Prostate gland (tissue), 2 donors: Measurements from ENCODE around the gene CDH11. TPM values are rescaled to one million over a fixed set of nuclear protein-coding genes. Genes with fewer than 3 reads are reported as not detected.

ENCODE experiments used
- DNase-seq: peaks from one replicate; pipeline ENCODE4 v3.0.0-alpha.2; 2019; ENCODE audit warnings: low spot score
- H3K27ac ChIP-seq, 2 donors: fragments of 200-600 bp; sonication (generic); 2 replicates each; pipeline ENCODE4 v1.5.1; 2017 to 2019
- H3K27me3 ChIP-seq: fragments of 200-600 bp; sonication (generic); replicated peaks from 2 replicates; pipeline ENCODE4 v1.5.1; 2019; ENCODE audit not compliant: insufficient read depth
- H3K36me3 ChIP-seq, 2 donors: fragments of 200-600 bp; sonication (generic); 1 replicate in 1 of 2; 2 replicates in 1 of 2; pipeline versions ENCODE4 v1.5.1 to v1.8.1; 2017 to 2019
- H3K4me1 ChIP-seq: fragments of 200-600 bp; sonication (generic); replicated peaks from 2 replicates; pipeline ENCODE4 v1.5.1; 2019
- H3K4me3 ChIP-seq, 2 donors: fragments of 200-600 bp; sonication (generic); 2 replicates each; pipeline ENCODE4 v1.5.1; 2017 to 2019
- H3K9me3 ChIP-seq: fragments of 200-600 bp; sonication (generic); 2 replicates; pipeline ENCODE4 v1.5.1; 2017
- CTCF ChIP-seq, 4 experiments: fragments of 200-600 bp in 2 of 4; fragments of 450-650 bp in 2 of 4; sonication (generic) in 2 of 4; IDR thresholded peaks; 1 replicate in 3 of 4; 2 replicates in 1 of 4; pipeline ENCODE4 v1.5.1; 2016 to 2019; ENCODE audit warnings: antibody characterized with exemption in 4 of 4, mild to moderate bottlenecking in 2 of 4, moderate library complexity in 2 of 4
- POLR2A ChIP-seq: fragments of 450-650 bp; IDR thresholded peaks from one replicate; pipeline ENCODE4 v1.6.1; 2016; ENCODE audit warnings: antibody characterized with exemption, mild to moderate bottlenecking
- POLR2AphosphoS5 ChIP-seq: sonication (generic); formaldehyde crosslinking; IDR thresholded peaks from one replicate; pipeline ENCODE4 v1.6.1; 2017; ENCODE audit warnings: antibody characterized with exemption
- WGBS: methylation state at CpG from one replicate; pipeline ENCODE4 v1.1.5; 2018; 5-methylcytosine and 5-hydroxymethylcytosine counted together
- intact Hi-C: fragments of 100-400 bp; cut with DNase I; formaldehyde crosslinking; loops from one replicate; pipeline ENCODE4 v1.14.2; 2022
- total RNA-seq, 2 donors: library from RNA; depleted of rRNA; stranded (reverse); fragments of >200 nt; gene quantifications; one replicate each; pipeline ENCODE4 v1.1.0, GENCODE V29; 2016

CDH11 gene
- total RNA-seq, 2 donors from 2014 or later, result 24.2 to 70.5 TPM

DNA sequence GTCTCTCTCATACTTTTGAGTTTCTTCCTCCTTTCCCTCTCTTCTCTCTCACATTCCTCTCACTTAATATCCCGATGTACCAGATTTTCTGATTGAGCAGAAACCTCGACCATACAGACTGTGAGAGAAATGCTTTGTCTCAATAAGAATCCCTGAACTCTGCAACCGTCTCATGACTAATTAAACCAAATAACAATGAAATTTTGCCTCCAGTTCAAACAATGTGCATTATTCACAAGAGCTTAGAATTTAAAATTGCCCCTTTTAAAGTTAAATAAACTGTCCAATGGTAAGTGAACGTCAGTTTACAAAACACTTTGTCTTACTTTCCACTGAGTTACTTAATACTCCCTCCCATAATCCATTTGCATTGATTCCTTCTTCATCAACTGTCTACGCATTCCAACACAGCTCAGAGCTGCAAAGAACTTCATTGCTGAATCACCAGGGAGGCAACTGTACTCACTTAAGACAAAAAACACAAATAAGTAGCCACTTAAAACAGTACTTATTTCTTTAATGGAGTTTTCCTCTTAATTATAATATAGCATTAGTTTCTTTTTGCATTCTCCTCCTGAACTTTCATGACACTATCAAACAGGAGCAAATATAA, 4.9 kb downstream of the CDH11 start:
- no peak for TF ChIP-seq POLR2AphosphoS5
- no peak for TF ChIP-seq POLR2A
- no peak for TF ChIP-seq CTCF (IDR thresholded peaks at IDR 0.05)
- Histone ChIP-seq H3K9me3 (no peaks in the 10 kb centered on the region), H3K4me1 (peaks cover 1% of the 10 kb centered on the region), H3K27me3 (no peaks in the 10 kb centered on the region), H3K36me3 (no peaks in the 10 kb centered on the region), H3K4me3 (no peak overlapping the region), H3K27ac (no peak overlapping the region)
- intact Hi-C loops, result loop anchor here (2.0 to 10.0 kb wide), 4 partner anchors 48 to 1652 kb away; no protein-coding TSS in a partner anchor
- 56% methylated on average over 5 of the region's 5 CpGs for whole genome bisulfite sequencing
- DNase-seq, result no peak

- no peak overlapping the region for H3K27ac ChIP-seq
- DNase-seq, result no peak
- H3K9me3 ChIP-seq, result no peaks in the 10 kb centered on the region
- TF ChIP-seq POLR2A (no peak), CTCF (IDR thresholded peaks at IDR 0.05) (no peak), POLR2AphosphoS5 (no peak)
- intact Hi-C loops, result loop anchor here (2.0 to 10.0 kb wide), 4 partner anchors 47 to 1651 kb away; no protein-coding TSS in a partner anchor
- no peak overlapping the region for H3K4me3 ChIP-seq
- 60% methylated on average over 4 of the region's 4 CpGs for WGBS
- H3K36me3 ChIP-seq, result no peaks in the 10 kb centered on the region
- no peaks in the 10 kb centered on the region for H3K4me1 ChIP-seq
- H3K27me3 ChIP-seq, result no peaks in the 10 kb centered on the region
Observed at GRCh38 chr16:65116216-65116615, 5.6 kb downstream of the CDH11 start.

DNA sequence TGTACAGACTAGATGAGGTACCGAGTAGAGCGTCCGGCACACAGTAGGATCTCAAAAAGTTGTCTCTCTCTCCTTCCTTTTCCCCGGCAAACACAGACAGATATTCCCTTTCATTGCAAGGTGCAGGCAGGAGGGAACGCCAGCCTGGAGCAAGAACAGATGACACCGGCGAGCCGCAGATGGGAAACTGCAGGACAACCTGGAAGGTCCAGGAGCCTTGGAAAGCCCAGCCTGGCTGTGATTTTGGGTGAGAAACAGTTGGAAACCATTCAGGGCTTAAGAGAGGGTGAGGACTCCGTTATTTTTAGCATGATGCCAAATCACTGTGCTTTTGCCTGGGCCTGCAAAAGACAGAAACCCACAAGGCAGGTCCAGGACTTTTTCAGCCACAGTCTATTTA, 7.3 kb downstream of the CDH11 start:
- intact Hi-C loops, result loop anchor here (10.0 kb wide), 3 partner anchors 640 to 1650 kb away; no protein-coding TSS in a partner anchor
- no peaks in the 10 kb centered on the region for H3K27me3 ChIP-seq
- H3K9me3 ChIP-seq, result no peaks in the 10 kb centered on the region
- DNase-seq, result no peak
- 43% methylated on average over 9 of the region's 9 CpGs for WGBS
- H3K27ac ChIP-seq, result no peak overlapping the region
- H3K36me3 ChIP-seq, result no peaks in the 10 kb centered on the region
- H3K4me1 ChIP-seq, result no peaks in the 10 kb centered on the region
- TF ChIP-seq POLR2A, result no peak
- TF ChIP-seq CTCF (IDR thresholded peaks at IDR 0.05), result no peak
- no peak for TF ChIP-seq POLR2AphosphoS5
- H3K4me3 ChIP-seq, result no peak overlapping the region

- intact Hi-C loops, result loop anchor here (10.0 kb wide), 3 partner anchors 639 to 1649 kb away; no protein-coding TSS in a partner anchor
- Histone ChIP-seq H3K9me3 (no peaks in the 10 kb centered on the region), H3K27ac (no peak overlapping the region), H3K27me3 (no peaks in the 10 kb centered on the region), H3K4me3 (no peak overlapping the region), H3K4me1 (no peaks in the 10 kb centered on the region), H3K36me3 (no peaks in the 10 kb centered on the region)
- WGBS, result 86% methylated on average over 5 of the region's 5 CpGs
- DNase-seq, result no peak
- TF ChIP-seq POLR2AphosphoS5, result no peak
- no peak for TF ChIP-seq POLR2A
- TF ChIP-seq CTCF (IDR thresholded peaks at IDR 0.05), result no peak
Observed at GRCh38 chr16:65113441-65113840, 8.4 kb downstream of the CDH11 start.

DNA sequence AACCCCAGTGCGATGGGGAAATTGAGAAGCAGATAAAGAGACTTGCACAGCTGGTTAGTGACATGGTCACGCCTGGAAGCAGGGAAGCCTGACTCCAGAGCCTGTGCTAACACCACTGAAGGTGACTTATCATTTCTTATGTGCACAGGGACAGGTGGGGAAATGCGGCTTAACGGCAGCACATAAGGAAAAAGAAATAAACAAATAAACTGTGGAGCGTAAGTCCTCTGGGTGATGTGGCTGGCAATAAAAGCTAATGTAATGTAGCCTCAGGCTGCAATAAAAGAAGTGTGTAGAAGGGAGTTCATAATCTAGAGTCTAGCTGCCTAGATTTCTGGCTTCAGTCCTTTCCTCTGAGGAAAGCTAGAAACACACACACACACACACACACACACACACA, 10.6 kb downstream of the CDH11 start:
- Histone ChIP-seq H3K9me3 (no peaks in the 10 kb centered on the region), H3K36me3 (no peaks in the 10 kb centered on the region), H3K27ac (no peak overlapping the region), H3K27me3 (no peaks in the 10 kb centered on the region), H3K4me1 (no peaks in the 10 kb centered on the region), H3K4me3 (no peak overlapping the region)
- no peak for DNase-seq
- 44% methylated on average over 5 of the region's 5 CpGs for WGBS
- TF ChIP-seq CTCF (IDR thresholded peaks at IDR 0.05) (no peak), POLR2A (no peak), POLR2AphosphoS5 (no peak)
- intact Hi-C loops, result loop anchor here (10.0 kb wide), 3 partner anchors 637 to 1647 kb away; no protein-coding TSS in a partner anchor
